IPS-NIHi7 (cell line): Measurements from ENCODE around the gene LGR4.
"Not testable (repeated sequence)": the region's sequence is repeated elsewhere in the genome, so short reads cannot be mapped to it uniquely, and the experiment has no call there.

Experiments used
- DNase-seq: peaks from one replicate; pipeline ENCODE4 v3.0.0; 2012; ENCODE audit warnings: mixed read lengths; ENCODE audit errors: extremely low spot score

Gene LGR4

DNA sequence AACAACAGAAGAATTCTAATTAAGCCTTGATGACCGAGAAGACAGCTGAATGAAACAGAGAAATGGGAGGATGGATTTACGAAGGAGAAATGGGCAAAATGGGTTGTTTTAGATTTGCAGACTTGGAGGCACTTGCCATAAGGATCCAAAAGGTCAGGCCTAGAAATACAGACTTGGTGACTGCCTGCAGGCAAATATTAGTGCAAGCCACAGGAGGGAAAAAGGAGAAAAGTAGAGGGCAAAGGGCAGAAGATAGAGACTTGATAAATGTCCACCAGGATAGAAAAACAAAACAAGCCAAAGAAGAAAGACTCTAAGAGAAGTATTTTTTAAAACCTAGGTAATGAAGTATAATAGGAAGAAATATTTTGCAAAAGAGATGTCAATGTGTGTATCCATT lies 122.7 kb downstream of the LGR4 start:
- DNase-seq: no peak

DNA sequence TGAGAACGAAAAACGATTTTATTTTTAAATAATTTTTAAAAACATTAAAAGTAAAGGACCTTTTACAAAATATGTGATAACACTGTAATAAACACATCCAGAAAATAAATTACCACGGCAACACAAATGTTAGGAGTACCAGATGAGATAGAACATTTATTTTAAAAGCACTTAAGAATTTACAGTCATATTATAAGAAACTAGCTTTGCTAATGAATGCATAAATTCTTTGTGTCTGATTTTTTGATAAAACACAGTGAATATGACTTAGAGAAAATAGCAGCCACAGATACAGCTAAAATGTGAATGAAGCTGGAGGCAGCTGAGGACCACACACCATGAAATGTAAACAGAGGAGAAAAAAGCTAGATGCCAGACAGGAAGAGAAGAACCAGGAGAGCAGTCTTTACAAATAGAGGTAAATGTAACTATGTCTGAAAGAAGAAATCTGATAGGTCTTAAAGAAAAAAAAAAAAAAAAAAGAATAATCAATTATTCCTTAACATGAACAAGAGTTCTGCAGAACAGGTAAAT lies 124.2 kb downstream of the LGR4 start:
- DNase-seq: peak; percentile 26

DNA sequence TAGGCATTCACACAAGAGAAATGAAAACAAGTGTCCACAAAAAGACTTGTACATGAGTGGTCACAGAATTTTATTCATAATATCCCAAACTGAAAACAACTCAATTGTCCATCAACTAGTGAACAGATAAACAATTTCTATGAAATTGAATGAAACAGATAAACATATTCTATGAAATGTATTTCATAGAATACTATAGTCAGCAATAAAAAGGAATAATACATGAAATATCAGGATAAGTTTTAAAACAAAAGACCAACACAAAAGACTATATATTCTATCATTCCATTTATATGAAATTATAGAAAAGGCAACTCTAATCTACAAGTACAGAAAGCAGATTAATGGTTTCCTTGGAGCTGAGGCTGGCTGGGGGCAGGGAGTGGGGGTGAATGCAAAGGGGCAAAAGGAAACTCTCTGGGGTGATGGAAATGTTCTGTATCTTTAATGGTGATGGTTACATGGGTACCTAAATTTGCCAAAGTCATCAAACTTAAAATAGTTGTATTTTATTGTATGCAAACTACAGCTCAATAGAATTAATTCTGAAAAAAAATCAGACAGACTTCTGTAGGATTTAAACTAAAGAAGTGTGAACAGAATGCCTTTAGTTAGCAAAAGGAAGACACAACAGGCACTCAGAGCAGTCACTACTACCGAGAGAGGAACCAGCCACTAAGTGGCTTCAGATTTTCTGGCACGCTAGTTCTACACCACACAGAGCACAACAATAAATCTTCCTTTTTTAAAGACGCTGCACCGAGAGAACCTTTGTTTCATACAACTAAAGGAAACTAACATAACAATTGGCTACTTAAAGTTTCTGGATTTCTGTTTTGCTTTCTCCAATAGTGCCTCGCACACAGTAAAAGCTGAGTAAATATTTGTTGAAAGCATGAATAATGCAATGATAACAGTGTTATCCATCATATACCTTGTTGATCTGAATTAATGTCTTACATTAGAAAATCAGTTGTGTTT lies 124.9 kb downstream of the LGR4 start:
- DNase-seq: peak; percentile 21

DNA sequence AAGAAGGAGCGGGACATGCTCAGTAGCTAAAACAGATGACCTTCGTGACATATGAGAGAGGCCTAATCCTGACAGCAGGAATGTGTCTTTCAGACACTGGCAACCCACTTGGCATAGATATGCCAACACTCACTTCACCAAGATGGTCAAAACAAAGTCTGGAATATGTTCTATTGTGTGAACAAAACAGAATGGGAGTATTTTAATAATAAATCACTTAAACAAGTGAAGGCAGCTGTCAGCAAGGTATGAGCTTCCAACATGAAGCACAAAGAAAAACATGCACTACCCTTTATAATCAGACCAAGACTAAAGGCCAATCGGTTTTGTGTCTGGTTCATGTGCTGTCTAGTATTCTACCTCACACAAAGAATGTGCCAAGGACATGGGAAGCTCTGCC lies 132.6 kb downstream of the LGR4 start:
- no peak for DNase-seq

DNA sequence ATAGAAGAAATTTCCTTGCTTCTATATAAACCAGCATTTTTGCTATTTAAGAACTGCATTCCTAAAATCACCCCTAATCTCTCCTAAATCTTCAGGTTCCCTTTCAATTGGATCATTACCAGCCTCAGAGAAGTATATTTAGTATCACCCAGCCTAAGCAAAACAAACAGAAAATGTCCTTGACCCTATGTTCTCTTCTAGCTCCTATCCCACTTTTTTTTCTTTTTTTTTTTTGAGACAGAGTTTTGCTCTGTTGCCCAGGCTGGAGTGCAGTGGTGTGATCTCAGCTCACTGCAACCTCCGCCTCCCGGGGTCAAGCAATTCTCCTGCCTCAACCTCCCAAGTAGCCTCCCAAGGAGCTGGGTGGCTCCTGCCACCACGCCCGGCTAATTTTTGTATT lies 137.8 kb downstream of the LGR4 start:
- not testable (repeated sequence) for DNase-seq

DNA sequence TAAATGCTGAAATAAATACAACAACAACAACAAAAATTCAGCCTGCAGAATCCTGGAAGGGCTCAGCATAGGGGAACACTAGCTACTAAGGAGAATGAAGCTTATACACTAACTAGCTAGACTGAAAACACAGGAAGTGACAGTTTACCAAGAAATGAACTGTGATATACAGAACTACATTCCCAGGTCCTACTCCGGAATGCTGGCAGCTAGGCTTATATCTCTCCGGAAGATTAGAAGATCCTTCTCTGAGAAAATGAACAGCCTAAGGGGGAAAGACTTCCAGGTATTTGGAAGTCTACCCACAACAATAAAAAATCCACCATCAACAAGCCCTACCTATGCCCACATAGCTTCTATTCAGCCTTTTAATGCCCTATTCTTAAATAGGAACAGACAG lies 140.6 kb downstream of the LGR4 start:
- no peak for DNase-seq

DNA sequence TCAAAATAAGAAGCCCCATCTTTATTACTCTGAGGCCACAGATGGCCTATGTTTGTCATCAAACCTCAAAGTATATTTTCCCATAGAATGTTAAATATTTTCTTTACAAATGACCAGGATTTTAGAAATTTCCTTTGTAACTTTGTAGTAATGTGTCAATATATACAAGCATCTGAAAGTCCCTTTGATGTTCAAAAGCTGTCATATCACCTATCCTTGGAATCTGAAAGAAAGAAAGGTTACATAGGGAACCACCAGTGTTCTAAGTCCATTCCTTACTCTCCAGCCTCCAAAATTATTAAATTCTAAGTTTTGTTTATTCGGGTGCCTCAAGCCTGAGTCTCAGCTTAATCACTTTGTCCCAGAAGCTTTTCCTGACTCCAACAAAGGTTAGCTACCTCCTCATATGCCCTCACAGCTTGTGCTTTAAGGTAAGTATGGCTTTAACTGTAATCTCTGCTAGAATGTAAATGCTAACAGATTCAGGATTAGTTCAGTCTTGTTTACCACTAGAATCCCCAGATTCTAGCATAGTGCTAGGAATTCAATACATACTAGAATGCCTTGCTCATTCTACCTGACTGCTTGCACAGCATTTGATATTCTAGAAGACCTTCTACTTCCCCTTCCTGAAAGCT lies 141.8 kb downstream of the LGR4 start:
- DNase-seq: no peak

DNA sequence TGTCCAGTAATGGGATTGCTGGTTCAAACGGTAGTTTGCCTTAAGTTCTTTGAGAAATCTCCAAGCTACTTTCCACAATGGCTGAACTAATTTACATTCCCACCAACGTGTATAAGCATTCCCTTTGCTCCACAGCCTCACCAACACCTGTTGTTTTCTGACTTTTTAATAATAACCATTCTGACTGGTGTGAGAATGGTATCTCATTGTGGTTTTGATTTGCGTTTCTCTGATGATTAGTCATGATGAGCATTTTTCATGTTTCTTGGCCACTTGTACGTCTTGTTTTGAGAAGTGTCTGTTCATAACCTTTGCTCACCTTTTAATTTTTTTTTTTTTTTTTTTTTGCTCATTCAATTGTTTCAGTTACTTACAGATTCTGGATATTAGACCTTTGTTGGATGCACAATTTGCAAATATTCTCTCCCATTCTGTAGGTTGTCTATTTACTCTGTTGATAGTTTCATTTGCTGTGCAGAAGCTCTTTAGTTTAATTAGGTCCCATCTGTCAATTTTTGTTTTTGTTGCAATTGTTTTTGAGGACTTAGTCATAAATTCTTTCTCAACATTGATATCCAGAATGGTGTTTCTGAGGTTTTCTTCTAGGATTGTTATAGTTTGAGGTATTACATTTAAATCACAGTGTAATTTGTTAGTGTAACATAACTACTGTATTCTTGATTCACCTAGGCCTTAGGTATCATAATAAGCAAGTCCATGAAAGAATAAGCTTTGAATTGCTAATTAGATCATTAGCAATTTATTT lies 142.5 kb downstream of the LGR4 start:
- DNase-seq: no peak

DNA sequence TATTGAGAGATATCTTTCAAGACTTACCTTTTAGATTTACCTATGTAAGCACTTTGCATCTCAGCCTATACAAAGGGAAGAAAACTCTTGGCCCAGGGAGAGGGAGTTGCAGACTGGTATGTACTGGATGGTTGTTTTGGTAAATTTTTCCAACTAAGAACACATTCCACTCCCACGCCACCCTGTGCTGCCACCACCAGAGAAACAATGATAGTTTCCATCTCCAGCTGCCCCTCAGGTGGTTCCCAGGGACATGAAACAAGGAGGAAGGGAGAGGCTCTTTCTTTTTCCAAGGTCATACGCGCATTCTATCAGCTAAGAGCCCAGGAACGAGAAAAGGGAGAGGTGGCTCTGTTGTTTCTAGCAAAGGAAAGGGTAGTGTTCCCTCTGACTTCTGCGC lies 144.0 kb downstream of the LGR4 start:
- peak; percentile 39 for DNase-seq

DNA sequence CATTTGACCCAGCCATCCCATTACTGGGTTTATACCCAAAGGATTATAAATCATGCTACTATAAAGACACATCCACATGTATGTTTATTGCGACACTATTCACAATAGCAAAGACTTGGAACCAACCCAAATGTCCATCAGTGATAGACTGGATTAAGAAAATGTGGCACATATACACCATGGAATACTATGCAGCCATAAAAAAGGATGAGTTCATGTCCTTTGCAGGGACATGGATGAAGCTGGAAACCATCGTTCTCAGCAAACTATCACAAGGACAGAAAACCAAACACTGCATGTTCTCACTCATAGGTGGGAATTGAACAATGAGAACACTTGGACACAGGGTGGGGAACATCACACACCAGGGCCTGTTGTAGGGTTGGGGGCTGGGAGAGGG lies 145.5 kb downstream of the LGR4 start:
- DNase-seq: not testable (repeated sequence)

DNA sequence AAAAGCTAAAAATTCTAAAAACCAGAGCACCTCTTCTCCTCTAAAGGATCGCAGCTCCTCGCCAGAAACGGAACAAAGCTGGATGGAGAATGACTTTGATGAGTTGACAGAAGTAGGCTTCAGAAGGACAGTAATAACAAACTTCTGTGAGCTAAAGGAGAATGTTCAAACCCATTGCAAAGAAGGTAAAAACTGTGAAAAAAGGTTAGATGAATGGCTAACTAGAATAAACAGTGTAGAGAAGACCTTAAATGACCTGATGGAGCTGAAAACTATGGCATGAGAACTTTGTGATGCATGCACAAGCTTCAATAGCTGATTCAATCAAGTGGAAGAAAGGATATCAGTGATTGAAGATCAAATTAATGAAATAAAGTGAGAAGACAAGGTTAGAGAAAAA lies 150.4 kb downstream of the LGR4 start:
- DNase-seq: not testable (repeated sequence)

DNA sequence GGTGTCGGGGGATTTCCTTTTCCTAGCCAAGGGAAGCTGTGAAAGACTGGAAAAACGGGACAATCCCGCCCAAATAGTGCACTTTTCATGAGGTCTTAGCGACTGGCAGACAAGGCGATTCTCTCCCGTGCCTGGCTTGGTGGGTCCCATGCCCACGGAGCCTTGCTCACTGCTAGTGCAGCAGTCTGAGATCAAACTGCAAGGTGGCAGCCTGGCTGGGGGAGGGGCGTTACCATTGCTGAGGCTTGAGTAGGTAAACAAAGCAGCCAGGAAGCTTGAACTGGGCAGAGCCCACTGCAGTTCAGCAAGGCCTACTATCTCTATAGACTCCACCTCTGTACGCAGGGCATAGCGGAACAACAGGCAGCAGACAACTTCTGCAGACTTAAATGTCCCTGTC lies 151.2 kb downstream of the LGR4 start:
- not testable (repeated sequence) for DNase-seq

DNA sequence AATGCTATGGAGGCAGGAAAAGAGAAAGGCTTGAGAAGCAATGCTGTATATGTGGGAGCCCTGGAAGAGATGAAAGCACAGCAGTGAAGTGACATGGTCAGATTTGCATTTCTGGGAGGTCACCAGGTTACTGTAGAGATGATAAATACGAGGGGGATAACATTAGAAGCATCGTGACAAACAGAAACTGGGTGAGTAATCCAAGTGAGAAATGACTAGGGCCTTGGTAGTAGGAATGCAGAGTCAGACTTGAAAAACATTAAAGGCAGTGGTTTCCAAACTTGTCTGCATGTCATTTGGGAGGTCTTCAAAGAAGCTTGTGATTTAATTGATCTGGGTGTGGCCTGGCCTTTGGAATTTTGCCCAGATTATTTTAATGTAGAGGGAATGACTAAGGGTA lies 153.5 kb downstream of the LGR4 start:
- DNase-seq: no peak

DNA sequence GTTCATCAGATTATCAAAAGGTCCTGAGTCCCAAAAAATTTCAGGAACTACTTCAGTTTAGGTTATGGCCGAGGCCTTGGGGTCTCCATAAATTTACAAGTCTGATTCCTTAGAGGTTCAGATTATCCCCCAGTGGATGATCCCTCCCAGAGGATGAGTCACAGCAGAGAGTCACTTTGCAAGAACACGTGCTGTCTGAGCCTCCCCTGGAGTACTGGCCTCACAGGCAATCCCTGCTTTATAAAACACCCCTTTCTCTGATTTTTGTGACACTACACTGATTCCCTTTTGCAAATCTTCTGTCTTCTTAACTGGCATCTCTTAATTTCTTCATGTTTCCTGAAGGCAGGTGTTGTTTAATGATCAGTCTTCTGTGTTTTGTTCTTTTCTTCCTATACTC lies 154.8 kb downstream of the LGR4 start:
- peak; percentile 48 for DNase-seq
